ENCODE data around the gene SDK2.

Gene SDK2

GRCh38 chr17:73613271-73614233, 30.7 kb downstream of the SDK2 start:
- DNase-seq (ENCODE audit: low read depth in 2 of 3, low spot score in 2 of 3) = no peak

- no peak for DNase-seq (ENCODE audit: low read depth in 2 of 3, low spot score in 2 of 3)
Observed at GRCh38 chr17:73612031-73612472, 32.2 kb downstream of the SDK2 start.

GRCh38 chr17:73611630-73612029, 32.6 kb downstream of the SDK2 start:
- DNase-seq (ENCODE audit: low read depth in 2 of 3, low spot score in 2 of 3) = no peak

GRCh38 chr17:73610331-73610911, 33.8 kb downstream of the SDK2 start:
- DNase-seq (ENCODE audit: low read depth in 2 of 3, low spot score in 2 of 3) = no peak

GRCh38 chr17:73609758-73610157, 34.5 kb downstream of the SDK2 start:
- DNase-seq (ENCODE audit: low read depth in 2 of 3, low spot score in 2 of 3) = no peak

GRCh38 chr17:73609060-73609459, 35.2 kb downstream of the SDK2 start:
- DNase-seq (ENCODE audit: low read depth in 2 of 3, low spot score in 2 of 3) = no peak

- DNase-seq (ENCODE audit: low read depth in 2 of 3, low spot score in 2 of 3) = no peak
Observed at GRCh38 chr17:73605444-73605843, 38.8 kb downstream of the SDK2 start.

- DNase-seq (ENCODE audit: low read depth in 2 of 3, low spot score in 2 of 3) = no peak
Observed at GRCh38 chr17:73604476-73604875, 39.8 kb downstream of the SDK2 start.

- no peak for DNase-seq (ENCODE audit: low read depth in 2 of 3, low spot score in 2 of 3)
Observed at GRCh38 chr17:73603971-73604370, 40.3 kb downstream of the SDK2 start.

GRCh38 chr17:73600103-73600871, 44.0 kb downstream of the SDK2 start:
- DNase-seq (ENCODE audit: low read depth in 2 of 3, low spot score in 2 of 3) = no peak

GRCh38 chr17:73599599-73599998, 44.6 kb downstream of the SDK2 start:
- DNase-seq (ENCODE audit: low read depth in 2 of 3, low spot score in 2 of 3) = no peak

- no peak for DNase-seq (ENCODE audit: low read depth in 2 of 3, low spot score in 2 of 3)
Observed at GRCh38 chr17:73598212-73598611, 46.0 kb downstream of the SDK2 start.

GRCh38 chr17:73595931-73596330, 48.3 kb downstream of the SDK2 start:
- no peak for DNase-seq (ENCODE audit: low read depth in 2 of 3, low spot score in 2 of 3)

GRCh38 chr17:73595479-73595878, 48.8 kb downstream of the SDK2 start:
- DNase-seq (ENCODE audit: low read depth in 2 of 3, low spot score in 2 of 3) = peak in 1 of 3 experiments; percentile 27

- no peak for DNase-seq (ENCODE audit: low read depth in 2 of 3, low spot score in 2 of 3)
Observed at GRCh38 chr17:73595068-73595467, 49.2 kb downstream of the SDK2 start.

- no peak for DNase-seq (ENCODE audit: low read depth in 2 of 3, low spot score in 2 of 3)
Observed at GRCh38 chr17:73594598-73594997, 49.6 kb downstream of the SDK2 start.

- no peak for DNase-seq (ENCODE audit: low read depth in 2 of 3, low spot score in 2 of 3)
Observed at GRCh38 chr17:73594025-73594424, 50.2 kb downstream of the SDK2 start.

GRCh38 chr17:73593249-73593965, 50.8 kb downstream of the SDK2 start:
- no peak for DNase-seq (ENCODE audit: low read depth in 2 of 3, low spot score in 2 of 3)

- DNase-seq (ENCODE audit: low read depth in 2 of 3, low spot score in 2 of 3) = peak in 1 of 3 experiments; percentile 28
Observed at GRCh38 chr17:73592501-73592961, 51.7 kb downstream of the SDK2 start.

GRCh38 chr17:73592079-73592415, 52.2 kb downstream of the SDK2 start:
- DNase-seq (ENCODE audit: low read depth in 2 of 3, low spot score in 2 of 3) = no peak

Data from activated CD8-positive, alpha-beta memory T cell treated with anti-CD3 and anti-CD28 coated beads for 48 hours (primary cell).